GM23338 (cell line): ENCODE data around the gene CNTNAP5. TPM values are rescaled to one million over a fixed set of nuclear protein-coding genes. Genes with fewer than 3 reads are reported as not detected.

Experiments
- ATAC-seq: fragments of 200-7000 bp; cut with Tn5 transposase; 3 replicates; pipeline ENCODE4 v1.9.1; 2020
- DNase-seq: peaks from one replicate; pipeline ENCODE4 v3.0.0-alpha.2; 2015; ENCODE audit warnings: low spot score
- H2AFZ ChIP-seq: fragments of 200-600 bp; sonication (generic); 2 replicates; pipeline ENCODE4 v1.8.0; 2016; ENCODE audit warnings: antibody characterized with exemption, mild to moderate bottlenecking, moderate library complexity
- H3F3A ChIP-seq: fragments of 200-600 bp; sonication (generic); replicated peaks from 2 replicates; pipeline ENCODE4 v1.8.0; 2017; ENCODE audit warnings: antibody characterized with exemption, mixed run types, low read depth
- H3K27ac ChIP-seq: fragments of 200-600 bp; sonication (generic); 2 replicates; pipeline ENCODE4 v1.6.1; 2016; ENCODE audit warnings: low read depth
- H3K27me3 ChIP-seq: fragments of 200-600 bp; sonication (generic); 2 replicates; pipeline ENCODE4 v1.8.0; 2016; ENCODE audit warnings: mild to moderate bottlenecking, mixed run types, moderate library complexity; ENCODE audit not compliant: insufficient read depth
- H3K36me3 ChIP-seq: fragments of 200-600 bp; sonication (generic); 2 replicates; pipeline ENCODE4 v1.8.0; 2016; ENCODE audit warnings: mild to moderate bottlenecking; ENCODE audit not compliant: insufficient read depth
- H3K4me1 ChIP-seq: fragments of 200-600 bp; sonication (generic); 2 replicates; pipeline ENCODE4 v1.8.0; 2016; ENCODE audit warnings: mild to moderate bottlenecking, moderate library complexity; ENCODE audit not compliant: insufficient read depth
- H3K4me2 ChIP-seq: fragments of 200-600 bp; sonication (generic); 2 replicates; pipeline ENCODE4 v1.7.1; 2017; ENCODE audit warnings: mixed run types
- H3K4me3 ChIP-seq: fragments of 200-600 bp; sonication (generic); 2 replicates; pipeline ENCODE4 v1.6.1; 2016; ENCODE audit warnings: mixed run types
- H3K79me2 ChIP-seq: fragments of 200-600 bp; sonication (generic); replicated peaks from 2 replicates; pipeline ENCODE4 v1.8.0; 2017; ENCODE audit warnings: mild to moderate bottlenecking; ENCODE audit not compliant: insufficient read depth
- H3K9me2 ChIP-seq: fragments of 200-600 bp; sonication (generic); 2 replicates; pipeline ENCODE4 v1.8.0; 2017; ENCODE audit not compliant: insufficient read depth
- H4K20me1 ChIP-seq: fragments of 200-600 bp; sonication (generic); replicated peaks from 2 replicates; pipeline ENCODE4 v1.8.0; 2017; ENCODE audit warnings: mild to moderate bottlenecking; ENCODE audit not compliant: insufficient read depth
- H3K27ac Mint-ChIP-seq: 2 replicates; pipeline ENCODE4 v1.8.0; 2020; ENCODE audit warnings: inconsistent platforms, mild to moderate bottlenecking, moderate library complexity, mixed read lengths
- H3K27me3 Mint-ChIP-seq: 3 replicates; pipeline ENCODE4 v1.8.0; 2022; ENCODE audit warnings: low read depth, mild to moderate bottlenecking, moderate library complexity, mixed read lengths, inconsistent platforms; ENCODE audit not compliant: insufficient read depth, poor library complexity
- H3K36me3 Mint-ChIP-seq: 3 replicates; pipeline ENCODE4 v1.8.0; 2021; ENCODE audit warnings: low read depth, mild to moderate bottlenecking, inconsistent platforms, moderate library complexity, mixed read lengths
- H3K4me1 Mint-ChIP-seq: 3 replicates; pipeline ENCODE4 v1.8.0; 2020; ENCODE audit warnings: mild to moderate bottlenecking, inconsistent platforms, mixed read lengths
- H3K4me3 Mint-ChIP-seq: 3 replicates; pipeline ENCODE4 v1.8.0; 2021; ENCODE audit warnings: moderate library complexity, mild to moderate bottlenecking, inconsistent platforms, mixed read lengths
- H3K9me3 Mint-ChIP-seq: 3 replicates; pipeline ENCODE4 v1.8.0; 2020; ENCODE audit warnings: moderate library complexity, mild to moderate bottlenecking, inconsistent platforms, mixed read lengths
- CREB1 ChIP-seq: fragments of 250-450 bp; sonication (Bioruptor Pico); IDR thresholded peaks from 2 replicates; pipeline ENCODE4 v1.5.0; 2020; ENCODE audit warnings: low read depth, mild to moderate bottlenecking, moderate library complexity
- CTCF ChIP-seq, 2 experiments: fragments of 200-600 bp in 1 of 2; sonication (generic) in 1 of 2; conservative IDR thresholded peaks; 2 replicates each; pipeline versions ENCODE4 v1.5.1 to v1.6.1; 2016 to 2017; ENCODE audit warnings: antibody characterized with exemption in 2 of 2, low read depth in 2 of 2, mild to moderate bottlenecking in 2 of 2, moderate library complexity in 1 of 2
- EZH2 ChIP-seq: fragments of 200-600 bp; sonication (generic); IDR thresholded peaks from one replicate; pipeline ENCODE4 v1.8.0; 2017; ENCODE audit warnings: antibody characterized with exemption, mild to moderate bottlenecking, low read depth; ENCODE audit not compliant: unreplicated experiment
- EZH2phosphoT487 ChIP-seq: fragments of 200-600 bp; sonication (generic); IDR thresholded peaks from one replicate; pipeline ENCODE4 v1.8.1; 2018; ENCODE audit warnings: antibody characterized with exemption; ENCODE audit not compliant: unreplicated experiment
- JUNB ChIP-seq: IDR thresholded peaks from one replicate; pipeline ENCODE4 v1.6.1; 2016; ENCODE audit warnings: antibody characterized with exemption; ENCODE audit not compliant: unreplicated experiment
- NANOG ChIP-seq: IDR thresholded peaks from 2 replicates; pipeline ENCODE4 v1.6.1; 2016; ENCODE audit warnings: antibody characterized with exemption, borderline replicate concordance
- POLR2AphosphoS5 ChIP-seq: IDR thresholded peaks from 2 replicates; pipeline ENCODE4 v1.6.1; 2016; ENCODE audit warnings: antibody characterized with exemption, low read depth
- REST ChIP-seq: IDR thresholded peaks from one replicate; pipeline ENCODE4 v1.6.1; 2018; ENCODE audit warnings: antibody characterized with exemption; ENCODE audit not compliant: unreplicated experiment
- STAT1 ChIP-seq: IDR thresholded peaks from one replicate; pipeline ENCODE4 v1.6.1; 2016; ENCODE audit warnings: antibody characterized with exemption; ENCODE audit not compliant: unreplicated experiment
- ZNF114 ChIP-seq: fragments of 250-450 bp; sonication (Bioruptor Pico); IDR thresholded peaks from 2 replicates; pipeline ENCODE4 v1.5.0; 2020; ENCODE audit warnings: mild to moderate bottlenecking, moderate library complexity
- ZNF331 ChIP-seq: fragments of 250-450 bp; sonication (Bioruptor Pico); IDR thresholded peaks from 2 replicates; pipeline ENCODE4 v1.5.0; 2020; ENCODE audit warnings: low read depth, mild to moderate bottlenecking, moderate library complexity
- polyA plus RNA-seq: library from polyadenylated mRNA; unstranded; fragments of >200 nt; fragmentation: Nextera tagmentation; extraction: Ambion mirVana; gene quantifications from 2 replicates; pipeline ENCODE4 v1.2.1, GENCODE V29; 2016
- total RNA-seq: library from RNA; depleted of rRNA; stranded (reverse); fragments of >200 nt; shearing (Covaris generic); gene quantifications from 2 replicates; pipeline ENCODE4 v1.2.3, GENCODE V29; 2014
- TF ChIP-seq, protein P1 (sequence below): fragments of 250-450 bp; sonication (Bioruptor Pico); IDR thresholded peaks from 2 replicates; pipeline ENCODE4 v1.5.0; 2020; ENCODE audit warnings: mild to moderate bottlenecking, moderate library complexity
- TF ChIP-seq, protein P2 (sequence below): IDR thresholded peaks from 2 replicates; pipeline ENCODE4 v1.6.1; 2016; ENCODE audit warnings: antibody characterized with exemption

CNTNAP5 gene
- total and polyA plus RNA-seq, 2 experiments from 2014 or later = 0.49 to 0.50 TPM

GRCh38 chr2:124646166-124646815, 621.2 kb downstream of the CNTNAP5 start:
- H3K4me2 ChIP-seq = no peak overlapping the region
- H3K36me3 ChIP-seq = no peaks in the 10 kb centered on the region
- Mint-ChIP-seq H3K4me3 (no peak overlapping the region), H3K27ac (no peak overlapping the region), H3K27me3 (no peaks in the 10 kb centered on the region), H3K36me3 (no peaks in the 10 kb centered on the region), H3K9me3 (no peaks in the 10 kb centered on the region; the same call in 2 of the 3 replicates), H3K4me1 (no peaks in the 10 kb centered on the region)
- no peak overlapping the region for H2AFZ ChIP-seq
- no peaks in the 10 kb centered on the region; the same call in 1 of the 2 replicates for H3K9me2 ChIP-seq
- no peaks in the 10 kb centered on the region for H3K27me3 ChIP-seq
- no peaks in the 10 kb centered on the region for H3K79me2 ChIP-seq
- H3K4me3 ChIP-seq = no peak overlapping the region
- ATAC-seq (no peak), DNase-seq (no peak)
- no peak overlapping the region for H3K27ac ChIP-seq
- H4K20me1 ChIP-seq = no peaks in the 10 kb centered on the region
- no peak for TF ChIP-seq CREB1 (CRISPR knock-in tag)
- TF ChIP-seq, protein P1, sequence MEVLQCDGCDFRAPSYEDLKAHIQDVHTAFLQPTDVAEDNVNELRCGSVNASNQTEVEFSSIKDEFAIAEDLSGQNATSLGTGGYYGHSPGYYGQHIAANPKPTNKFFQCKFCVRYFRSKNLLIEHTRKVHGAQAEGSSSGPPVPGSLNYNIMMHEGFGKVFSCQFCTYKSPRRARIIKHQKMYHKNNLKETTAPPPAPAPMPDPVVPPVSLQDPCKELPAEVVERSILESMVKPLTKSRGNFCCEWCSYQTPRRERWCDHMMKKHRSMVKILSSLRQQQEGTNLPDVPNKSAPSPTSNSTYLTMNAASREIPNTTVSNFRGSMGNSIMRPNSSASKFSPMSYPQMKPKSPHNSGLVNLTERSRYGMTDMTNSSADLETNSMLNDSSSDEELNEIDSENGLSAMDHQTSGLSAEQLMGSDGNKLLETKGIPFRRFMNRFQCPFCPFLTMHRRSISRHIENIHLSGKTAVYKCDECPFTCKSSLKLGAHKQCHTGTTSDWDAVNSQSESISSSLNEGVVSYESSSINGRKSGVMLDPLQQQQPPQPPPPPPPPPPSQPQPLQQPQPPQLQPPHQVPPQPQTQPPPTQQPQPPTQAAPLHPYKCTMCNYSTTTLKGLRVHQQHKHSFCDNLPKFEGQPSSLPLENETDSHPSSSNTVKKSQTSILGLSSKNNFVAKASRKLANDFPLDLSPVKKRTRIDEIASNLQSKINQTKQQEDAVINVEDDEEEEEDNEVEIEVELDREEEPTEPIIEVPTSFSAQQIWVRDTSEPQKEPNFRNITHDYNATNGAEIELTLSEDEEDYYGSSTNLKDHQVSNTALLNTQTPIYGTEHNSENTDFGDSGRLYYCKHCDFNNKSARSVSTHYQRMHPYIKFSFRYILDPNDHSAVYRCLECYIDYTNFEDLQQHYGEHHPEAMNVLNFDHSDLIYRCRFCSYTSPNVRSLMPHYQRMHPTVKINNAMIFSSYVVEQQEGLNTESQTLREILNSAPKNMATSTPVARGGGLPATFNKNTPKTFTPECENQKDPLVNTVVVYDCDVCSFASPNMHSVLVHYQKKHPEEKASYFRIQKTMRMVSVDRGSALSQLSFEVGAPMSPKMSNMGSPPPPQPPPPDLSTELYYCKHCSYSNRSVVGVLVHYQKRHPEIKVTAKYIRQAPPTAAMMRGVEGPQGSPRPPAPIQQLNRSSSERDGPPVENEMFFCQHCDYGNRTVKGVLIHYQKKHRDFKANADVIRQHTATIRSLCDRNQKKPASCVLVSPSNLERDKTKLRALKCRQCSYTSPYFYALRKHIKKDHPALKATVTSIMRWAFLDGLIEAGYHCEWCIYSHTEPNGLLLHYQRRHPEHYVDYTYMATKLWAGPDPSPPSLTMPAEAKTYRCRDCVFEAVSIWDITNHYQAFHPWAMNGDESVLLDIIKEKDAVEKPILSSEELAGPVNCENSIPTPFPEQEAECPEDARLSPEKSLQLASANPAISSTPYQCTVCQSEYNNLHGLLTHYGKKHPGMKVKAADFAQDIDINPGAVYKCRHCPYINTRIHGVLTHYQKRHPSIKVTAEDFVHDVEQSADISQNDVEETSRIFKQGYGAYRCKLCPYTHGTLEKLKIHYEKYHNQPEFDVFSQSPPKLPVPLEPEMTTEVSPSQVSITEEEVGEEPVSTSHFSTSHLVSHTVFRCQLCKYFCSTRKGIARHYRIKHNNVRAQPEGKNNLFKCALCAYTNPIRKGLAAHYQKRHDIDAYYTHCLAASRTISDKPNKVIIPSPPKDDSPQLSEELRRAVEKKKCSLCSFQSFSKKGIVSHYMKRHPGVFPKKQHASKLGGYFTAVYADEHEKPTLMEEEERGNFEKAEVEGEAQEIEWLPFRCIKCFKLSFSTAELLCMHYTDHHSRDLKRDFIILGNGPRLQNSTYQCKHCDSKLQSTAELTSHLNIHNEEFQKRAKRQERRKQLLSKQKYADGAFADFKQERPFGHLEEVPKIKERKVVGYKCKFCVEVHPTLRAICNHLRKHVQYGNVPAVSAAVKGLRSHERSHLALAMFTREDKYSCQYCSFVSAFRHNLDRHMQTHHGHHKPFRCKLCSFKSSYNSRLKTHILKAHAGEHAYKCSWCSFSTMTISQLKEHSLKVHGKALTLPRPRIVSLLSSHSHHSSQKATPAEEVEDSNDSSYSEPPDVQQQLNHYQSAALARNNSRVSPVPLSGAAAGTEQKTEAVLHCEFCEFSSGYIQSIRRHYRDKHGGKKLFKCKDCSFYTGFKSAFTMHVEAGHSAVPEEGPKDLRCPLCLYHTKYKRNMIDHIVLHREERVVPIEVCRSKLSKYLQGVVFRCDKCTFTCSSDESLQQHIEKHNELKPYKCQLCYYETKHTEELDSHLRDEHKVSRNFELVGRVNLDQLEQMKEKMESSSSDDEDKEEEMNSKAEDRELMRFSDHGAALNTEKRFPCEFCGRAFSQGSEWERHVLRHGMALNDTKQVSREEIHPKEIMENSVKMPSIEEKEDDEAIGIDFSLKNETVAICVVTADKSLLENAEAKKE = no peak
- TF ChIP-seq POLR2AphosphoS5 = no peak
- TF ChIP-seq NANOG = no peak
- no peak for TF ChIP-seq STAT1
- TF ChIP-seq EZH2 = no peak
- no peak for TF ChIP-seq CTCF (conservative IDR thresholded peaks at IDR 0.05; ENCODE audit: low read depth in 2 of 2)
- no peak for TF ChIP-seq EZH2phosphoT487
- TF ChIP-seq JUNB = no peak
- TF ChIP-seq ZNF114 (CRISPR knock-in tag) = no peak
- TF ChIP-seq, protein P2, sequence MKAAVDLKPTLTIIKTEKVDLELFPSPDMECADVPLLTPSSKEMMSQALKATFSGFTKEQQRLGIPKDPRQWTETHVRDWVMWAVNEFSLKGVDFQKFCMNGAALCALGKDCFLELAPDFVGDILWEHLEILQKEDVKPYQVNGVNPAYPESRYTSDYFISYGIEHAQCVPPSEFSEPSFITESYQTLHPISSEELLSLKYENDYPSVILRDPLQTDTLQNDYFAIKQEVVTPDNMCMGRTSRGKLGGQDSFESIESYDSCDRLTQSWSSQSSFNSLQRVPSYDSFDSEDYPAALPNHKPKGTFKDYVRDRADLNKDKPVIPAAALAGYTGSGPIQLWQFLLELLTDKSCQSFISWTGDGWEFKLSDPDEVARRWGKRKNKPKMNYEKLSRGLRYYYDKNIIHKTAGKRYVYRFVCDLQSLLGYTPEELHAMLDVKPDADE = no peak
- no peak for TF ChIP-seq REST
- TF ChIP-seq ZNF331 (CRISPR knock-in tag) = no peak
- no peaks in the 10 kb centered on the region for H3F3A ChIP-seq
- H3K4me1 ChIP-seq = no peaks in the 10 kb centered on the region
